ENCODE results near the gene TXNRD1.
A peak's percentile ranks its signal among the peaks of the same experiment; 100 is the strongest.
"Not testable (repeated sequence)": the region's sequence is repeated elsewhere in the genome, so short reads cannot be mapped to it uniquely, and the experiment has no call there.

The TXNRD1 gene

DNA sequence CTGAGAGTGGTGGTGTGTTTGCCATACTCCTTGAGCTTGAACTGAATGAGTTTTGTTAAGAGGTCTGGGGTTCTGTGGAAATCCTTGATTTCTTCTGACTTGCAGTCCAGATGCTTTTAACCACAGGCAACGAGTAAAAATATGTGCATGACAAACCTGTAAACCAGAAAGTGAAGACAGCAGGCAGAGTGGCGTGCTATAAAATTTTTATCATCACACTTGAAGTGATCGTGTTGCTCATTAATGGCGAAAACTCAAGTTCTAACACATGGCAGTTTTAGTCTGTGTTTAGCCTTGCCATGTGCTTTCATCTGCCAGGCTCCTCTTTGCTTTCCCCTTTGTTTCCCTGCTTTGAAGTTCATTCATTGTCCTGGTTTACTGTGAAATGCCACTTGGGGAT is 28.0 kb downstream of the TXNRD1 start:
- DNase-seq: peak; percentile 35

- DNase-seq: no peak
These were observed 28.4 kb downstream of the TXNRD1 start for GRCh38 chr12:104243971-104244370.

DNA sequence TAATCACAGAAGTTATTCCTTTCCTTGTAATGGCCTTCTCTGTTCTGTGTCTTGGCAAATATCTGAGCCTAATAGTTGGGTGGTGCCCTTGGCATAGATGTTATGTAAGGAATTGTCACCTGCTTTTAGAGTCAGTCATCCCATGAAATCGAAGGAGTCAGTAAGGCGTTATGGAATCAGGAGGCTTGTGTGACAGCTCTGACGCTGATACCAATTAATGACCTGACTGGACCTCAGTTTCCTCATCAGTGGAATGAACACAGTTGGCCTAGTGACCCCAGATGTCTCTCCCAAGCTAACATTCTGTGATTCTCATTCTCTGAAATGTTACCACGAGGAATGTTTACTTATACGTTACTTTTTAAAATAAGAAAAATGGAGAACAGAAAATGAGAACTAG is 32.1 kb downstream of the TXNRD1 start:
- DNase-seq: no peak

GRCh38 chr12:104248444-104248843 is 32.9 kb downstream of the TXNRD1 start:
- DNase-seq: no peak

GRCh38 chr12:104249017-104249416 is 33.4 kb downstream of the TXNRD1 start:
- no peak for DNase-seq

GRCh38 chr12:104249898-104250297 is 34.3 kb downstream of the TXNRD1 start:
- DNase-seq: no peak

DNA sequence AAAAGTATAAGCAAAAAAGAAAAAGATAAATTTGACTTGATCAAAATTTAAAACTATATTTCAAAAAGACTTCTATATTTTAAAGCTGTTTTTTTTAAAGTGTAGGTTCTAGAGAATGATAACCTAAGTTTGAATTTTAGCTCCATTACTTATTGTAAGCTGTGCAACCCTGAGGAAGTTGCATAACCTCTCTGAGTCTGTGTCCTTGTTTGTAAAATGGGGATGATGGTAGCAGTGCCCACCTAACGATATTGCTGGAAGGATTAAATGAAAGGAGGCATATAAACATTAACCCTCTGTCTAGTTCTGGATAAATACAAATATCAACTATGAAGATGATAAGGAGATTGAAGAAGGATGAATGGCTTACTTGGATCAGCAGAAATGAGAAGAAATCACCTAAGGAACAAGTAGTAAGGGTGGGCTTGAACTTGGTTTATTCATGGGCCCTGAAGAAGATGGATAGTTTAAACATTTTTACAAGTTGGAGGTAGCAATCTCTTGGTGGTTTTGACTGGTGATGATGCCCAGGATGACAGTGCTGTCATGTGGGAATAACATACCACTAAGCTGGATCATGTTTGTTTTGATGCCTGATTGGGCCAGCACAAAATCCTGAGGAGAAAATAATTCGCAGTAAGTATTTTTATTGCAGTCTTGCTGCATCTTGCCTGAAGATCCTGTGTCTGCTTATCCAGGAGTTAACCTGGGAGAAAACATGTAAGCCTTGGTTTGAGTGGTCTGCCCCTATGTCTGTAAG is 35.0 kb downstream of the TXNRD1 start:
- no peak for DNase-seq

GRCh38 chr12:104257913-104258472 is 42.4 kb downstream of the TXNRD1 start:
- DNase-seq: no peak

DNA sequence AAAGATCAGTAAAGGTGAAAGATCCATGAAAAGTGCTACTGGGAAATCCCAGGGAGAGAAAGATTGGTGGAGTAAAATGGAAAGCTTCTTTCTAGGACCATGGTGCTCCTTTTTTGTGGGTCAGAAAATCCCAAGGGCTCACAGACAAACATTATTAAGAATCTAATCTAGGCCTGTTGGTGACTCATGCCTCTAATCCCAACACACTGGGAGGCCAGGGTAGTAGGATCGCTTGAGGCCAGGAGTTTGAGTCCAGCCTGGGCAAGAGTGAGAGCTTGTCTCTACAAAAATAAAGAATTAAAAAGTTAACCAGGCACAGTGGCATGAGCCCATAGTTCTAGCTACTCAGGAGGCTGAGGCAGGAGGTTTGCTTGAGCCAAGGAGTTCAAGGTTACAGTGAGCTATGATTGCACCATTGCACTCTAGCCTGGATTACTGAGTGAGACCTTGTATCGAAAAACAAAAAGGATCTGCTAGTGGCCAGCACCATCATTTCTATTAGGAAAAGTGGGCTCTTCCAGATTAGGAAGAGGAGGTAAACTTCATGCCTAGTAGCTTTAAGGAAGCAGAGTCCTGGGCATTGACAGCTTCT is 43.0 kb downstream of the TXNRD1 start:
- DNase-seq: no peak

- DNase-seq: no peak
These were observed 47.4 kb downstream of the TXNRD1 start for GRCh38 chr12:104263026-104263425.

DNA sequence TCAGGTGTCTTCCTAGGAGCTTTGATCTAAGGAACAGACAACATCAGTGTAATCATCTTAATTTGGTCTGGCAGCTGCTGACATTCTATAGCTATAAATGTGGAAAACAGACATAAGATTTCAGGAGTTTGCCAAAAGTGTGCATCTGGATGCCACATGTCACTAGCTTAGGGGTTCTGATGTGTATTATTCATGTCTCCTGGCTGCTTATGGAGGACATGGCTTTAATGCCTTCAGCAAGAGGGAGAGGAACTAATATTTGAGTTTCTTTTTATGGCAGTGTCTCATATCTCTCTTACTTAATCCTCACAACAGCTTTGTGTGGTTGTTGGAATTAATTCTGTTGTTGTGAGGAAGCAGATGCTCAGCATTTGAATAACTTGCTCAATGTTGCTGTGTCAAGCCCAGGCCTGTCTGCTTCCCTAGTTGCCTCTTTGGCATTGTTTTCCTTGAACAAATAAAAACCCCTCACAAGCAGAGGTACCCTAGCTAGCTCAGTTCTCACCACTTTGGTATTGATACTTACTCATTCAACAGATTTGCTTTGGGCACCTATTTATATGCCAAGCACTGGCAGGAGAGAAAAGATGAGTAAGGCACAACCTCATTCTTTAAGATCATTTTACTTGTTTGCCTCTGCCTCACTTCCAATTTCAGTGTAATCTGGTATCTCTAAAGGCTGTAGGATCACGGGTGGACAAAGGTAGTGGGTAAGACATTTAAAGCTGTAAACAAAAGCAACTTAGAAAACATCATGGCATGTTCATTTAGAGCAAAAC is 48.2 kb downstream of the TXNRD1 start:
- peak; percentile 73 for DNase-seq

- not testable (repeated sequence) for DNase-seq
These were observed 49.9 kb downstream of the TXNRD1 start for GRCh38 chr12:104265436-104265835.

- no peak for DNase-seq
These were observed 57.4 kb downstream of the TXNRD1 start for GRCh38 chr12:104272938-104273337.

- no peak for DNase-seq
These were observed 57.9 kb downstream of the TXNRD1 start for GRCh38 chr12:104273503-104273902.

DNA sequence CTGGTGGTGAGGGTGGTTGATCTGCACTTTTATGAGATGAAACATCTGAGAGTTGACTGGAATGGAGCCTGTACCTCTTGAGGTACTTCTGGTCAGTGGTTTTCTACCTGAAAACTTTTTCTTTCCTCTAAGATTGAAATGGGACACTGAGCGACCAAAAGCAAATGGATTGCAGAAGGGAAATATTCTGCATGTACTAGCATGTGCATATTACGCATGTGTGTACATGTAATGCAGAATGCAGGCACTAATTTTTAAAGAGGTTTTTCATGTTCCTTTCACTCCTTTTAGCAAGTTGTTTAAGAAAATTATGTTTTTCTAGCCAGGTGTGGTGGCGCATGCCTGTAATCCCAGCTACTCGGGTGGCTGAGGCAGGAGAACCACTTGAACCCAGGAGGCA is 59.2 kb downstream of the TXNRD1 start:
- no peak for DNase-seq

- DNase-seq: no peak
These were observed 60.1 kb downstream of the TXNRD1 start for GRCh38 chr12:104275689-104276088.

DNA sequence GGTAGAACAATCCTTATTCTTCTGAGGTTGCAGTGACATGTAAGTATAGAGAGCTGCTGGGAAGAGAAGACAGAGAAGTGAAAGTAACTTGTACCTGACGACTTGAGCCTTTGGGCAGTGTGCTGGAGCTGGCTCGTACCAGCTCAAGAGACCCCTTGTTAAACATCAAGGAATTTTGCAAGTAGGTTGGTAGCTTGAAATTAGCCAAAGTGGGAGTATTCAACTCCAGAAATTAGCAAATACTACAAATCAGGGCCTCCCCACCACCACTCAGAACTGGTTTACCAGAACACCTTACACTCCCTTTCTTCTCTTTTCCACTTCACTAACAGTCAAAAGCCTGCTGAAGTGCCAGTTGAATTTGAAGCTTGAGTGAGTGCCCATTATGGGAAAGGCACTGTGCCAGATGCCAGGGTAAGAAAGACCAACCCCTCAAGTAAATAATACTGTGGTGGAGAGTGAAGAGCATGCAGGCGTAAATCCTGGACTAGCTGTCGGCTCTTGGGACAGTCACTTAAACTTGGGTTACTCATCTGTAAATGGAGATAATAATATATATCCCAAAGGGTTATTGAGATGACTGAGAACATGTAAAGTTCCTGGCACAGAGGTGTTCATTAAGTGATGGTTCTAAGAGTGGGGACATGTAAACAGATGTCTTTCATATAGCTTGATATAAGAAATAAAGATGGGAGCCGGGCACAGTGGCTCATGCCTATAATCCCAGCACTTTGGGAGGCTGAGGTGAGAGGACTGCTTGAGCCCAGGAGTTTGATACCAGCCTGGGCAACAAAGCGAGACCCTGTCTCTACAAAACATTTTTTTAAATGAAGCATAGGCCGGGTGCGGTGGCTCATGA is 60.9 kb downstream of the TXNRD1 start:
- no peak for DNase-seq

DNA sequence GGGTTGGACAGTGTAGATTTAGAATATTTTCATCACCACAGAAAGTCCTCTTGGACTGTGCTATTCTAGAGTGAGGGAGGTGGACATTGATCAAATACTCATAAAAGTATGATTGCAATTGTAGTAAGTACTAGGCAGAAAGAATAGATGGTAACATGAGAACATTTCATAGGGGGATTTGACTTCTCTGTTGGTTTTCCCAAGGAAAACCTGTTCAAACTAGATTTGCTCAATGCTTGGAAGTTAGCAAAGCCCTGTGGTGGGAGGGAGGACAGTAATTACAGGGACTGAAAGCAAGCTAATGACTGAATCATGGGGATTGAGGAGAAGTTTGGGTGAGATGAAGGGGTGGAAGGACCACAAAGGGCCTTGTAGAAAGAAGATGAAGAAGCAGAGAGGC is 63.6 kb downstream of the TXNRD1 start:
- no peak for DNase-seq

DNA sequence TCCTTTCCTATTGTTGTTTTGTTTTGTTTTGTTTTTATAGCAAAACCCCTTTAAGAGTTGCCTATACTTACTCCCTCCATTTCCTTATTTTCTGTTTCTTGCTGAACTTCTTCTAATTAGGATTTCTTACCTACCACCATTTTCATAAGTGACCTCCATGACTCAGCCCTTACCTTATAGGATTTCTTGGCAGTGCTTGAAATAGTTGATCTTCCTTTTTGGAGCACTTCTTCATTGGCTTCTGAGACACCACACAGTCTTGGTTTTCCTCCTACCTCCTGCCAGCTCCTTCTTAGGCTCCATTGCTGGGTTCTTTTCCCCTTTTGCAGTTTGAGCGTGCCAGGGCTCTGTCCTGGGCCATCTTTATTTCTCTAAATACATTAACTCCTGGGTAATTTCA is 64.5 kb downstream of the TXNRD1 start:
- DNase-seq: no peak

DNA sequence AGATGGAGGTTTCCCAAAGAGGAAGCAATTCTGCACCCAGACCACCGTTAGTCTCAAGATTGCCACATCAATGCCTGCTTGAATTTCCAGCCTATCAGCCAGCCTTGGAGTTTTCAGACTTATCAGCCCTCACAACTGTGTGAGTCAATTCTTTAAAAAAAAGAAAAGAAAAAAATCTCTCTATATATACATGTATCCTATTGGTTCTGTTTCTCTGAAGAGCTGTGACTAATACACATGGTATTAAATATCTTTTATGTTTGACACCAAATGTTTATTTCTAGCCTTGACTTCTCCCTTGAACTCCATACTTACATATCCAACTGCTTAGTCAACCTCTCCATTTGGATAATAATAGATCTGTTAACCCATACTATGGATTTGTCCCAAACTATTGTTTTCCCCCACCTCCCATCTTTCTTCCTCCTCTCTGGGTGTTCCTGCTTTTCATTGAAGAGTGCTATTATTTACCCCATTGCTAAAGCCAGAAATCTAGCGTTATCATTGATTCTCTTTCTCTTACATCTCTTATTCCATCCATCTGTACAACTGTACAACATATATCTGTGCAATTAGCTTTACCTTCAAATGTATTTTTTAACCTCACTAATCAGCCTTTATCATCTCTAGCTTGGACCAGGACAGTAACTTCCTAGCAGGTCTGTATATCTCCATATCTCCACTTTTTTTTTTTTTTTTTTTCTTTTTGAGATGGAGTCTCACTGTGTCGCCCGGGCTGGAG is 65.3 kb downstream of the TXNRD1 start:
- peak; percentile 96 for DNase-seq

- peak; percentile 48 for DNase-seq
These were observed 66.1 kb downstream of the TXNRD1 start for GRCh38 chr12:104281636-104282035.

GRCh38 chr12:104282109-104282508 is 66.5 kb downstream of the TXNRD1 start:
- DNase-seq: peak; percentile 61
